SU-DHL-6 (cell line): Measurements from ENCODE around the gene PEX16.

Experiments
- H2AFZ ChIP-seq: fragments of 200-600 bp; sonication (generic); 2 replicates; pipeline ENCODE4 v1.6.1; 2014; ENCODE audit warnings: low read depth, mild to moderate bottlenecking, moderate library complexity, mixed read lengths, antibody characterized with exemption, low read length; ENCODE audit not compliant: severe bottlenecking
- H3F3A ChIP-seq: fragments of 200-600 bp; shearing (Covaris generic); 2 replicates; pipeline ENCODE4 v1.6.0; 2016; ENCODE audit warnings: antibody characterized with exemption, mild to moderate bottlenecking; ENCODE audit not compliant: insufficient read depth
- H3K27ac ChIP-seq: fragments of 200-600 bp; sonication (generic); 2 replicates; pipeline ENCODE4 v1.5.1; 2016; ENCODE audit warnings: low read depth, mild to moderate bottlenecking, low read length, moderate library complexity, mixed read lengths
- H3K27me3 ChIP-seq: fragments of 200-600 bp; sonication (generic), shearing (Covaris generic); 2 replicates; pipeline ENCODE4 v1.6.0; 2014; ENCODE audit warnings: mild to moderate bottlenecking, low read length
- H3K36me3 ChIP-seq: fragments of 200-600 bp; sonication (generic); 2 replicates; pipeline ENCODE4 v1.6.1; 2014; ENCODE audit warnings: mild to moderate bottlenecking, low read length, mixed read lengths
- H3K4me2 ChIP-seq: fragments of 300-600, 200-600 bp; shearing (Covaris generic), sonication (generic); 2 replicates; pipeline ENCODE4 v1.6.0; 2014; ENCODE audit warnings: low read length, low read depth, mild to moderate bottlenecking; ENCODE audit not compliant: poor library complexity, severe bottlenecking
- H3K4me3 ChIP-seq: fragments of 200-600 bp; sonication (generic); 2 replicates; pipeline ENCODE4 v1.5.1; 2014; ENCODE audit warnings: antibody characterized with exemption, low read length, mild to moderate bottlenecking, mixed read lengths; ENCODE audit not compliant: insufficient read depth, poor library complexity, severe bottlenecking
- H3K79me2 ChIP-seq: fragments of 200-600 bp; sonication (generic); 2 replicates; pipeline ENCODE4 v1.6.1; 2014; ENCODE audit warnings: mild to moderate bottlenecking, low read length, moderate library complexity; ENCODE audit not compliant: insufficient read depth
- H3K9ac ChIP-seq: fragments of 200-600 bp; sonication (generic); 2 replicates; pipeline ENCODE4 v1.7.0; 2014; ENCODE audit warnings: mild to moderate bottlenecking, low read length
- H3K9me2 ChIP-seq: fragments of 200-600 bp; sonication (generic); replicated peaks from 2 replicates; pipeline ENCODE4 v1.6.1; 2014; ENCODE audit warnings: low read length; ENCODE audit not compliant: insufficient read depth
- H3K9me3 ChIP-seq: fragments of 200-600 bp; sonication (generic); 2 replicates; pipeline ENCODE4 v1.6.1; 2014; ENCODE audit warnings: low read length, mixed read lengths; ENCODE audit not compliant: insufficient read depth
- H4K20me1 ChIP-seq: fragments of 200-600 bp; sonication (generic); 2 replicates; pipeline ENCODE4 v1.6.1; 2014; ENCODE audit warnings: low read depth, mild to moderate bottlenecking, antibody characterized with exemption, low read length, moderate library complexity, mixed read lengths
- EZH2phosphoT487 ChIP-seq: fragments of 200-600 bp; sonication (generic), shearing (Covaris generic); conservative IDR thresholded peaks from 2 replicates; pipeline ENCODE4 v1.6.1; 2018; ENCODE audit warnings: mild to moderate bottlenecking, antibody characterized with exemption, low read length, moderate library complexity, mixed read lengths
- TF ChIP-seq, protein P1 (sequence below): fragments of 200-600 bp; sonication (generic); IDR thresholded peaks from one replicate; pipeline ENCODE4 v1.5.1; 2017; ENCODE audit warnings: antibody characterized with exemption, mild to moderate bottlenecking, low read length, moderate library complexity; ENCODE audit not compliant: insufficient read depth, poor library complexity, severe bottlenecking

Gene PEX16

GRCh38 chr11:45876401-45876800 lies 41.3 kb downstream of the PEX16 start:
- Histone ChIP-seq H3K4me2 (no peak overlapping the region), H3K4me3 (no peak overlapping the region), H3K9ac (no peak overlapping the region), H3K9me2 (no peaks in the 10 kb centered on the region), H3K9me3 (no peaks in the 10 kb centered on the region), H3K36me3 (no peaks in the 10 kb centered on the region), H3K79me2 (no peaks in the 10 kb centered on the region), H4K20me1 (no peaks in the 10 kb centered on the region), H3K27me3 (no peaks in the 10 kb centered on the region), H3K27ac (no peak overlapping the region), H2AFZ (no peak overlapping the region), H3F3A (no peaks in the 10 kb centered on the region)
- TF ChIP-seq, protein P1, sequence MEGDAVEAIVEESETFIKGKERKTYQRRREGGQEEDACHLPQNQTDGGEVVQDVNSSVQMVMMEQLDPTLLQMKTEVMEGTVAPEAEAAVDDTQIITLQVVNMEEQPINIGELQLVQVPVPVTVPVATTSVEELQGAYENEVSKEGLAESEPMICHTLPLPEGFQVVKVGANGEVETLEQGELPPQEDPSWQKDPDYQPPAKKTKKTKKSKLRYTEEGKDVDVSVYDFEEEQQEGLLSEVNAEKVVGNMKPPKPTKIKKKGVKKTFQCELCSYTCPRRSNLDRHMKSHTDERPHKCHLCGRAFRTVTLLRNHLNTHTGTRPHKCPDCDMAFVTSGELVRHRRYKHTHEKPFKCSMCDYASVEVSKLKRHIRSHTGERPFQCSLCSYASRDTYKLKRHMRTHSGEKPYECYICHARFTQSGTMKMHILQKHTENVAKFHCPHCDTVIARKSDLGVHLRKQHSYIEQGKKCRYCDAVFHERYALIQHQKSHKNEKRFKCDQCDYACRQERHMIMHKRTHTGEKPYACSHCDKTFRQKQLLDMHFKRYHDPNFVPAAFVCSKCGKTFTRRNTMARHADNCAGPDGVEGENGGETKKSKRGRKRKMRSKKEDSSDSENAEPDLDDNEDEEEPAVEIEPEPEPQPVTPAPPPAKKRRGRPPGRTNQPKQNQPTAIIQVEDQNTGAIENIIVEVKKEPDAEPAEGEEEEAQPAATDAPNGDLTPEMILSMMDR: no peak

- Histone ChIP-seq H3K4me3 (no peak overlapping the region), H3K27me3 (no peaks in the 10 kb centered on the region), H4K20me1 (no peaks in the 10 kb centered on the region), H3K79me2 (no peaks in the 10 kb centered on the region), H3F3A (no peaks in the 10 kb centered on the region), H3K4me2 (no peak overlapping the region), H3K36me3 (no peaks in the 10 kb centered on the region), H3K9me3 (no peaks in the 10 kb centered on the region), H3K9ac (no peak overlapping the region), H3K27ac (no peak overlapping the region), H3K9me2 (no peaks in the 10 kb centered on the region), H2AFZ (no peak overlapping the region)
- TF ChIP-seq, protein P1: peak; percentile 28
- TF ChIP-seq EZH2phosphoT487: no peak
These were observed 44.9 kb downstream of the PEX16 start for GRCh38 chr11:45872651-45873356.

DNA sequence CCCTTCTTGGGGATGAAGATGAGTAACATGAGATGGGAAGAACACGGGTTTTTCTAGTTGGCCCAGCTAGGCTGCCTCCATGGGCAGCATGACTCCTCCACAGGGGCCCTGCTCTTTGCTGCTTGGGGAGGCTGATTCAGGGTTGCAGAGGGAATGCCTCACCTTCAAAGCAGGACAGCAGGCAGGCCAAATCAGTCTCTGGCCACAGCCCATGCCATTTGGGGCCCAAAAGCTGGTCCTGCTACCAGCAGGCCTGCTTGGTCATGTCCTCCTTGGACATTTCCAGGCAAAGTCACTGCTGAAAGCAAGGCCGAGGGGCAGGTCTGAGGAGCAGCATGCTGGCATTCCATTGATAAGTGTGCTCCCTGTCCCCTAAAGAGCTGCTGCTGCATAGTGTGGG lies 46.0 kb downstream of the PEX16 start:
- no peak for TF ChIP-seq EZH2phosphoT487
- TF ChIP-seq, protein P1: no peak
- H3K4me2 ChIP-seq: no peak overlapping the region
- no peaks in the 10 kb centered on the region for H3K36me3 ChIP-seq
- H3K9me3 ChIP-seq: no peaks in the 10 kb centered on the region
- no peaks in the 10 kb centered on the region for H4K20me1 ChIP-seq
- no peak overlapping the region for H3K4me3 ChIP-seq
- no peak overlapping the region for H2AFZ ChIP-seq
- no peak overlapping the region for H3K27ac ChIP-seq
- no peaks in the 10 kb centered on the region for H3K27me3 ChIP-seq
- no peak overlapping the region for H3K9ac ChIP-seq
- no peaks in the 10 kb centered on the region for H3F3A ChIP-seq
- H3K79me2 ChIP-seq: no peaks in the 10 kb centered on the region
- H3K9me2 ChIP-seq: no peaks in the 10 kb centered on the region
